GM12874 (cell line): ENCODE results near the gene FXYD5.

ENCODE experiments used
- CTCF ChIP-seq: IDR thresholded peaks from 2 replicates; pipeline ENCODE4 v1.5.1; 2011; ENCODE audit warnings: low read depth, mild to moderate bottlenecking, control low read depth, low read length, moderate library complexity; ENCODE audit not compliant: insufficient read depth

FXYD5 gene

GRCh38 chr19:35109395-35110112 lies 45.0 kb upstream of the FXYD5 start:
- no peak for TF ChIP-seq CTCF

- TF ChIP-seq CTCF: no peak
These were observed 43.6 kb upstream of the FXYD5 start for GRCh38 chr19:35110974-35111373.

- TF ChIP-seq CTCF: no peak
These were observed 41.4 kb upstream of the FXYD5 start for GRCh38 chr19:35112995-35113688.

- peak; percentile 98 for TF ChIP-seq CTCF
These were observed 40.0 kb upstream of the FXYD5 start for GRCh38 chr19:35114353-35115176.

- no peak for TF ChIP-seq CTCF
These were observed 39.2 kb upstream of the FXYD5 start, which contains the start of gene FXYD3 for GRCh38 chr19:35115177-35115951. TSS of gene FXYD3 (plus strand) at chr19:35115823. CDS start at chr19:35119377, 3,554 bp downstream.

- TF ChIP-seq CTCF: no peak
These were observed 38.3 kb upstream of the FXYD5 start for GRCh38 chr19:35116072-35116801.
